ENCODE measurements around the gene NDST1.

Gene NDST1

DNA sequence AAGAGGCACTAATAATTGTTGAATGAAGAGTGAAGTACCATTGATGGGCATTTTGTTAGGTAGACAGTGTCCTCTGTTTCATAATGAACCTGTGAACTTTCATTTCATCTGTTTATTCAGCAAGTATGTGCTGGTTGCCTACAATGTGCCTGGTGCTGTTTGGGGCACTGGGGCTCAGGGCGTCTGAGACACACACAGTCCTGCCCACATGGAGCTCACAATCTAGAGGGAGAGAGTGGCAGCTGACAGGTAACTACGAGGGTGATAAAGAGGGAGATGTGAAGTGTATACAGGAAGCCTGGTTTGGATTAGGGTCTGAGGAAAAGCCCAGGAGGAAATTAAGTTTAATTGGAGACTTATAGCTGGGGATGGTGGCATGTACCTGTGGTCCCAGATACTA is 28.5 kb upstream of the NDST1 start:
- no peak overlapping the region for H3K27ac ChIP-seq (ENCODE audit: low read depth, low read length)
- peaks cover 7% of the 10 kb centered on the region for H3K4me1 ChIP-seq (ENCODE audit: control insufficient read depth, insufficient read depth, low read length, unreplicated experiment)
- H3K27me3 ChIP-seq (ENCODE audit: insufficient read depth, low read length), result no peaks in the 10 kb centered on the region
- H3K79me2 ChIP-seq (ENCODE audit: control insufficient read depth, insufficient read depth, low read length, unreplicated experiment), result no peaks in the 10 kb centered on the region
- no peak overlapping the region for H2AFZ ChIP-seq (ENCODE audit: low read length, unreplicated experiment)
- H3K4me3 ChIP-seq (ENCODE audit: low read depth, low read length), result no peak overlapping the region
- no peaks in the 10 kb centered on the region for H3K36me3 ChIP-seq (ENCODE audit: insufficient read depth, low read length)

- no peak overlapping the region for H3K4me3 ChIP-seq (ENCODE audit: low read depth, low read length)
- peaks cover 5% of the 10 kb centered on the region for H3K79me2 ChIP-seq (ENCODE audit: control insufficient read depth, insufficient read depth, low read length, unreplicated experiment)
- H3K27me3 ChIP-seq (ENCODE audit: insufficient read depth, low read length), result no peaks in the 10 kb centered on the region
- peaks cover 3% of the 10 kb centered on the region for H3K4me1 ChIP-seq (ENCODE audit: control insufficient read depth, insufficient read depth, low read length, unreplicated experiment)
- no peaks in the 10 kb centered on the region for H3K36me3 ChIP-seq (ENCODE audit: insufficient read depth, low read length)
- H3K27ac ChIP-seq (ENCODE audit: low read depth, low read length), result no peak overlapping the region
- H2AFZ ChIP-seq (ENCODE audit: low read length, unreplicated experiment), result no peak overlapping the region
Measured at GRCh38 chr5:150481708-150481965, 26.3 kb upstream of the NDST1 start.

DNA sequence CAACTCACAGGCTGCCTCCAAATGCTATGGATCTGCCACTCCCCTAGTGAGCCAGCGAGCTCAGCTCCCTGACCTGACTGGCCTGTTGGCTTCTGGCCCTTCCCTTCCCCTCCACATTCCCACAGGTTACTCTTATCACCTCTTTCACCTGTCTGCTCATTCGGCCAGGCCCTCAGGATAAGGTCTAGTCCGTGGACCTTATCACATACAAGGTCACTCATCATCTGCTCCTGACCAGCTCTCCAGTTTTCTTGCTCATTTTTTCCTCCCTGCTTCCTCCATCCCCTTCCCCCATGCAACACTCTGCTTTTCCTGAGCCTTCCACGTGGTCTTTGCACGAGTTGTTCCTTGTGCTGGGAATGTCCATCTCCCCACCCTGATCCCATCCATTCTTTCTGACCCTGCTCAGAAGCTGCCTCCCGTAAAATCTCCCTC is 25.9 kb upstream of the NDST1 start:
- Histone ChIP-seq H3K36me3 (ENCODE audit: insufficient read depth, low read length) (no peaks in the 10 kb centered on the region), H3K27me3 (ENCODE audit: insufficient read depth, low read length) (no peaks in the 10 kb centered on the region), H2AFZ (ENCODE audit: low read length, unreplicated experiment) (no peak overlapping the region), H3K4me3 (ENCODE audit: low read depth, low read length) (no peak overlapping the region), H3K79me2 (ENCODE audit: control insufficient read depth, insufficient read depth, low read length, unreplicated experiment) (peaks cover 9% of the 10 kb centered on the region), H3K27ac (ENCODE audit: low read depth, low read length) (no peak overlapping the region), H3K4me1 (ENCODE audit: control insufficient read depth, insufficient read depth, low read length, unreplicated experiment) (peaks cover 3% of the 10 kb centered on the region)

DNA sequence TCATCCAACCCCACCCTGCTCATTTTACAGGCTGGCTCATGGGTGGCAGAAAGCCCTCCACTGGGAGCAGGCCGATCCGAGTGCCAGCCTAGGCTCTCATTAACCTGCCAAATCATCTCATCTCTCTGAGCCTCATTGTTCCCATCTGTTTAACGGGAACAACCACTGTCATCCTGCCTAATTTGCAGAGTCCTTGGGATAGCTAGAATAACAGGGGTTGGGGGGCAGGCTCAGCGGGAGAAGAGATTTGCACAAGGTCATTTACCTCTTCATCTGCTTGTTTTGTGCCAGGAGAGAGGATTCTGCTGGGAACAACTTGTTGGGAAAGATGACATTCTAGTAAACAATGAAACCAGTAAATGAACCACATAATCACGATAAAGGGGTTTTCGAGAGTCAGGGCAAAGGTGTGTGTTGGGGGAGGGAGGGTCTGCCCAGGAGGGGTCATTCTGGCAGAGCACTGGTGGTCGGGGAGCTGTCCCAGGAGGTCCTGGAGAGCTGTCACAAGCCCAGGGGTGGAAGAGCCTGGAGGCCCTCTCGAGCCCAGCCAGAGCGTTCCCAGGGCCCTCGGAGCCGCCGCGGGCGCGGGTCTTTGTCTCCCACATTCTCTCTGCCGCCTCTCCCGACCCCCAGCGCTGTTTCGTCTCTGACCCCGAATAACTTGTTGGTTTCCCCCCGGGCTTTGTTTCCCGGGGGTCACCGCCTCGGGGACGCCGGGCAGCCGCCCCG is 22.8 kb upstream of the NDST1 start:
- H3K4me1 ChIP-seq (ENCODE audit: control insufficient read depth, insufficient read depth, low read length, unreplicated experiment), result peaks cover 27% of the 10 kb centered on the region
- peak overlapping the region; percentile 44; the same call in 1 of the 2 replicates for H3K27ac ChIP-seq (ENCODE audit: low read depth, low read length)
- H3K4me3 ChIP-seq (ENCODE audit: low read depth, low read length), result peak overlapping the region; percentile 91
- H3K27me3 ChIP-seq (ENCODE audit: insufficient read depth, low read length), result no peaks in the 10 kb centered on the region
- H2AFZ ChIP-seq (ENCODE audit: low read length, unreplicated experiment), result peak overlapping the region; percentile 95
- H3K36me3 ChIP-seq (ENCODE audit: insufficient read depth, low read length), result no peaks in the 10 kb centered on the region
- peaks cover 40% of the 10 kb centered on the region for H3K79me2 ChIP-seq (ENCODE audit: control insufficient read depth, insufficient read depth, low read length, unreplicated experiment)

DNA sequence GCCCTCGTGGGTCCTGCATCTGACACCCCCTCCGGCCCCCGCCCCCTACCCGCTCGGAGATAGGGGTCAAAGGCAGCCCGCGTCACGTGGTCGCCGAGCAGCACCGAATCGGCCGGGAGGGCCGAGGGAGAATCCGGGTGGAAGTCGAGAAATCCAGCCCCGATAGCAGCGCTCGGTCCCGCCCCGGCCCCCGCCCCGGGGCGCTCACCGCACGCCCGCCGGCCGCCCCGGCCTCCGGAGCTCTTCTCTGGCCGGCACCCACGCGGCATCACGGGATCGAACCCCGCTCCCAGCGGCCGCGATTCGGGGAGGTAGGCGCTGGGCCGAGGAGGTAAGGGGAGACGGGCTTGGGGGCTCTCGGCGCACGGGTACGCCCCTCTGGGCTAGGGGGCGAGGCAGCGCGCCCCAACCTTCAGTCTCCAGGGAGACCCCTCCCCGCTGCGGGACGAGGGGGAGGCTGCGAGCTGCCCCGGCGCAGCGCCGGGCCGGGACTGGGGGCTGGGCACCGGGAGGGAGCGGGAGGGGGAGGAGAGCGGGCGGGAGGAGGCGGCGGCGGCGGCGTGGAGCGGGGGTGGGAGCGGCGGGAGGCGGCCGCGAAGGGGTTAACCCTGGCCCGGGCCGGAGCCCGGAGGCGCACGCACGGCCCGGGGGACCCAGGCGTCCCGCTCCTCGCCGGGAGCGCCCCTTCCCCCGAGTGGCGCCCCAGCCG is 22.1 kb upstream of the NDST1 start:
- peak overlapping the region; percentile 95 for H2AFZ ChIP-seq (ENCODE audit: low read length, unreplicated experiment)

GRCh38 chr5:150486402-150487198 is 21.3 kb upstream of the NDST1 start:
- peaks cover 55% of the 10 kb centered on the region for H3K79me2 ChIP-seq (ENCODE audit: control insufficient read depth, insufficient read depth, low read length, unreplicated experiment)
- H2AFZ ChIP-seq (ENCODE audit: low read length, unreplicated experiment), result no peak overlapping the region
- H3K27me3 ChIP-seq (ENCODE audit: insufficient read depth, low read length), result no peaks in the 10 kb centered on the region
- H3K4me3 ChIP-seq (ENCODE audit: low read depth, low read length), result peak overlapping the region; percentile 91
- H3K27ac ChIP-seq (ENCODE audit: low read depth, low read length), result peak overlapping the region; percentile 68
- peaks cover 42% of the 10 kb centered on the region for H3K4me1 ChIP-seq (ENCODE audit: control insufficient read depth, insufficient read depth, low read length, unreplicated experiment)
- H3K36me3 ChIP-seq (ENCODE audit: insufficient read depth, low read length), result no peaks in the 10 kb centered on the region

More for the DNA sequence above, 22.1 kb upstream of the NDST1 start:
- H3K27ac ChIP-seq (ENCODE audit: low read depth, low read length), result peak overlapping the region; percentile 44; the same call in 1 of the 2 replicates
- H3K4me1 ChIP-seq (ENCODE audit: control insufficient read depth, insufficient read depth, low read length, unreplicated experiment), result peaks cover 35% of the 10 kb centered on the region
- H3K79me2 ChIP-seq (ENCODE audit: control insufficient read depth, insufficient read depth, low read length, unreplicated experiment), result peaks cover 47% of the 10 kb centered on the region
- H3K27me3 ChIP-seq (ENCODE audit: insufficient read depth, low read length), result no peaks in the 10 kb centered on the region
- peak overlapping the region; percentile 91 for H3K4me3 ChIP-seq (ENCODE audit: low read depth, low read length)
- H3K36me3 ChIP-seq (ENCODE audit: insufficient read depth, low read length), result no peaks in the 10 kb centered on the region

- H3K79me2 ChIP-seq (ENCODE audit: control insufficient read depth, insufficient read depth, low read length, unreplicated experiment), result peaks cover 63% of the 10 kb centered on the region
- no peak overlapping the region for H2AFZ ChIP-seq (ENCODE audit: low read length, unreplicated experiment)
- H3K36me3 ChIP-seq (ENCODE audit: insufficient read depth, low read length), result no peaks in the 10 kb centered on the region
- peaks cover 50% of the 10 kb centered on the region for H3K4me1 ChIP-seq (ENCODE audit: control insufficient read depth, insufficient read depth, low read length, unreplicated experiment)
- H3K27me3 ChIP-seq (ENCODE audit: insufficient read depth, low read length), result no peaks in the 10 kb centered on the region
- peak overlapping the region; percentile 68 for H3K27ac ChIP-seq (ENCODE audit: low read depth, low read length)
- peak overlapping the region; percentile 91 for H3K4me3 ChIP-seq (ENCODE audit: low read depth, low read length)
Measured at GRCh38 chr5:150487199-150488061, 20.5 kb upstream of the NDST1 start.

DNA sequence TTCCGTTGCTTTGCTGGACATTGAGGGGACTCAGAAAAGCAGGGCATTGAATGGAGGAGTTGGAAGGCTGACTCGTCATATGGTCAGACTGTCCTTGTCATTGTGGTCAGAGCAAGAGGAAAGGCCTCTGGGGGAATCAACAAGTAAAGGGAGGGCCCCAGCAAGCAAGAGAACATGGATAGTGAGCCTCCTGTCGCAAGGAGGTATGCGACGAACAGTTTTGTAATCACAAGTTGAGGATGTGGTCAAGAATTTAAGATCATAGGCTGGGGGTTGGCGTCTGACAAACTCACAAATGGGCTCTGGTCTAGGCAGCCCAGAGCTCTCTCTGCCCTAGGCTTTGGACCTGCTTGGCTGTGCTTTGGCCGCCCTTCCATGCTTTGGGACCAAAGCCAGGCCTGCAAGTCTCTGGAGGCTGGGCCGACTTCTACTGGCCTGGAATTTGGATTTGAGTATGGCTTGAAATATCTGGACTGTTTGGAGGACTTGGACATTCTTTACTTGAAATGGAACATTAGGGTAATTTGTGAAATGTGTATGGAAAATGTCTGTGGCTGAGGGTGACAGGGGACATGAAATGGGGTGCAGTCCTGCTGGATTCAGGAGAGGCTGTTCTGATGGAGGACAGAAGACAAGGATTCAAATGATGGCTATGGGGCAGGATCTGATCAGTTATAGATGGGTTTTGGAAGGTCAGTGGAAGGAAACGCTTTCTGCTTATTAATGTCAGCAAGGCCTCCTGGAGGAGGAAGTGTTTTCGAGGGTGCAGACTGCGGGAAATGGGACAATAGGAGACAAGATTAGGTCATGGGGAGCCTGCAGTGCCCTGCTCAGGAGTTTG is 19.2 kb upstream of the NDST1 start:
- H3K79me2 ChIP-seq (ENCODE audit: control insufficient read depth, insufficient read depth, low read length, unreplicated experiment), result peaks cover 73% of the 10 kb centered on the region
- H3K27me3 ChIP-seq (ENCODE audit: insufficient read depth, low read length), result no peaks in the 10 kb centered on the region
- peak overlapping the region; percentile 68 for H3K27ac ChIP-seq (ENCODE audit: low read depth, low read length)
- no peak overlapping the region for H2AFZ ChIP-seq (ENCODE audit: low read length, unreplicated experiment)
- peaks cover 56% of the 10 kb centered on the region for H3K4me1 ChIP-seq (ENCODE audit: control insufficient read depth, insufficient read depth, low read length, unreplicated experiment)
- H3K36me3 ChIP-seq (ENCODE audit: insufficient read depth, low read length), result no peaks in the 10 kb centered on the region
- H3K4me3 ChIP-seq (ENCODE audit: low read depth, low read length), result peak overlapping the region; percentile 91

DNA sequence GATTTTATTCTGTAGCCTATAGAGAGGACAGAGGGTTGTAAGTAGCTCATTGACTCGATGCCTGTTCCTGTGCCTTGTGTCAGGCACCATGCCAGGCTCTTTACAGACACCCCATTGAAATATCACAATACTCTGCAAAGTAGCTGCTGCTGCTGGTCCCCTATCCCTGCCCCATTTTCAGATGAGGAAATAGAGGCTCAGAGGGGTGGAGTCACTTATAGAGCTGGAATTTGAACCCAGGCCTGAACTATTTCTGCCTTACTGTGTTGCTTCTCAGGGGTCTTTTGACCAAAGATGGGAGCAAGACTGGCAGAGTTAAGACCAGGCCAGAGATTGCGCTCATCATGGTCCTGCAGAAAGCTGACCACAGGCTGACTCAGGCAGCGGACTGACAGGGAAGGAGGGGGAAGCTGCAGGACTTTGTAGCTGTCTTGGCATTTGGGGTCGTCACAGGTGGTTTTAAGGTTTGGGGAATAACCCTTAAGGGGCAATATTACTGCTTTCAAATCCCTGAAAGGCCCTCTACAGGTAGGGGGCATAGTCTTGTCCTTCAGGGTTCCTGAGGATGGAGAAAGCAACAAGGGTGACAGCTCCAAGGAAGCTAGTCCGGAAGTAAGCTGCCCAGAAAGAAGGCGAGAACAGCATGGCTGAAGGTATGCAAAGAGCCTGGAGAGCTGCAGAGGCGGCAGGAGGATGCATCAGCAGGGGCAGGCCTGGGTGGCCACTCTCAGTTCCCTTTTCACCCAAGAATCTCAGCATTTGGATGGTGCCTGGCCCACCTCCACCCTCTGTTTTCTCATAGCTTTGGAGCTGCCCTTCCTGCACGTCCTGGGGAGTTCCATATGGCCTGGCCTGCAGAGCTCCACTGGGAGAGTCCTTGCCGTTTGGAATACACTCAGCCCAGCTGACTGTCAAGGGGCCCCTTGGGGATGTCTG is 18.3 kb upstream of the NDST1 start:
- Histone ChIP-seq H3K27ac (ENCODE audit: low read depth, low read length) (peak overlapping the region; percentile 68), H3K79me2 (ENCODE audit: control insufficient read depth, insufficient read depth, low read length, unreplicated experiment) (peaks cover 79% of the 10 kb centered on the region), H3K27me3 (ENCODE audit: insufficient read depth, low read length) (no peaks in the 10 kb centered on the region), H3K4me3 (ENCODE audit: low read depth, low read length) (peak overlapping the region; percentile 91), H2AFZ (ENCODE audit: low read length, unreplicated experiment) (no peak overlapping the region), H3K36me3 (ENCODE audit: insufficient read depth, low read length) (no peaks in the 10 kb centered on the region), H3K4me1 (ENCODE audit: control insufficient read depth, insufficient read depth, low read length, unreplicated experiment) (peaks cover 56% of the 10 kb centered on the region)

Data from ACC112 (cell line).